Transverse colon (tissue), 4 donors: Measurements from ENCODE around the gene ANXA1.

ENCODE experiments used
- POLR2A ChIP-seq: fragments of 450-650 bp; IDR thresholded peaks from one replicate; pipeline ENCODE4 v1.6.1; 2016; ENCODE audit warnings: antibody characterized with exemption, mild to moderate bottlenecking, moderate library complexity
- POLR2AphosphoS5 ChIP-seq, 3 donors: sonication (generic); formaldehyde crosslinking; IDR thresholded peaks; one replicate each; pipeline ENCODE4 v1.6.1; 2016; ENCODE audit warnings: antibody characterized with exemption in 3 of 3
- TF ChIP-seq, protein P1 (sequence below), 5 experiments: fragments of 200-600 bp in 3 of 5; fragments of 450-650 bp in 2 of 5; sonication (generic) in 3 of 5; IDR thresholded peaks; 1 replicate in 2 of 5; 2 replicates in 3 of 5; pipeline ENCODE4 v1.5.1; 2016 to 2017; ENCODE audit warnings: antibody characterized with exemption in 5 of 5, inconsistent platforms in 3 of 5, mild to moderate bottlenecking in 2 of 5, moderate library complexity in 1 of 5

GRCh38 chr9:73118898-73119554, 32.6 kb upstream of the ANXA1 start:
- TF ChIP-seq POLR2AphosphoS5 (IDR thresholded peaks at IDR 0.05) (no peak), POLR2A (no peak)
- TF ChIP-seq, protein P1, sequence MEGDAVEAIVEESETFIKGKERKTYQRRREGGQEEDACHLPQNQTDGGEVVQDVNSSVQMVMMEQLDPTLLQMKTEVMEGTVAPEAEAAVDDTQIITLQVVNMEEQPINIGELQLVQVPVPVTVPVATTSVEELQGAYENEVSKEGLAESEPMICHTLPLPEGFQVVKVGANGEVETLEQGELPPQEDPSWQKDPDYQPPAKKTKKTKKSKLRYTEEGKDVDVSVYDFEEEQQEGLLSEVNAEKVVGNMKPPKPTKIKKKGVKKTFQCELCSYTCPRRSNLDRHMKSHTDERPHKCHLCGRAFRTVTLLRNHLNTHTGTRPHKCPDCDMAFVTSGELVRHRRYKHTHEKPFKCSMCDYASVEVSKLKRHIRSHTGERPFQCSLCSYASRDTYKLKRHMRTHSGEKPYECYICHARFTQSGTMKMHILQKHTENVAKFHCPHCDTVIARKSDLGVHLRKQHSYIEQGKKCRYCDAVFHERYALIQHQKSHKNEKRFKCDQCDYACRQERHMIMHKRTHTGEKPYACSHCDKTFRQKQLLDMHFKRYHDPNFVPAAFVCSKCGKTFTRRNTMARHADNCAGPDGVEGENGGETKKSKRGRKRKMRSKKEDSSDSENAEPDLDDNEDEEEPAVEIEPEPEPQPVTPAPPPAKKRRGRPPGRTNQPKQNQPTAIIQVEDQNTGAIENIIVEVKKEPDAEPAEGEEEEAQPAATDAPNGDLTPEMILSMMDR (IDR thresholded peaks at IDR 0.05), result no peak
